BJ (cell line): ENCODE data around the gene MTCL3.

Experiments
- CTCF ChIA-PET: fragments of 350-600 bp; formaldehyde crosslinking; extraction: SDS; loops from one replicate; lab custom pipeline; 2021; ENCODE audit warnings: antibody characterized with exemption, inconsistent platforms; lab: Yijun Ruan, JAX
- POLR2A ChIA-PET: fragments of 300-600 bp; sonication (Branson Sonifier 250); formaldehyde crosslinking; extraction: SDS; loops from one replicate; lab custom pipeline; 2021; ENCODE audit warnings: antibody characterized with exemption; lab: Charles Lee
- DNase-seq: peaks from one replicate; pipeline ENCODE4 v3.0.0-alpha.2; 2011; ENCODE audit warnings: low read depth
- H3K27me3 ChIP-seq: 2 replicates; pipeline ENCODE4 v1.6.0; 2011; ENCODE audit warnings: low read length; ENCODE audit not compliant: control insufficient read depth, insufficient read depth
- H3K36me3 ChIP-seq: 2 replicates; pipeline ENCODE4 v1.5.1; 2011; ENCODE audit warnings: low read length; ENCODE audit not compliant: control insufficient read depth, insufficient read depth
- H3K4me3 ChIP-seq: 2 replicates; pipeline ENCODE4 v1.5.1; 2011; ENCODE audit warnings: low read depth, mild to moderate bottlenecking, control low read depth, low read length
- TF ChIP-seq, protein P1 (sequence below): IDR thresholded peaks from 2 replicates; pipeline ENCODE4 v1.5.1; 2011; ENCODE audit warnings: low read depth, mild to moderate bottlenecking, control low read depth, inconsistent platforms, low read length, moderate library complexity; ENCODE audit not compliant: insufficient read depth

MTCL3 gene

DNA sequence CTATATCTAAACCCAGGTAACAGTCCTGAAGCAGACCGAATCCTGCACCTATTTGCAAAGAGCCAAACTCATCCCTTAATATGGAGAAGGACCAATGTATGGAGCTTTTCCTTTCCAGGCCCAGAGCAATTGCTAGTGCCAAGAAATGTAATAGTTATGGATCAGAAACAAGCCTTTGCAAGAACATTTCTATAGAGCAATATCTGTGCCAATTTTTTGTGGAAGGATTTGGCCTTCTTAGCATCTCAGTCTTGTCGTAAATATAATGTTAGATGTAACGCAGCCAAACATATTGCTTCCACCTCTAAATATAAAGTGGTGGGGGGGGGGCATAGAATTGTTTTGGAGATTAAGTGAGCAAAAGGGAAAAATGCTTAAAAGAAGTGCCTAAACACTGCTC, 62.7 kb downstream of the MTCL3 start:
- H3K4me3 ChIP-seq, result no peak overlapping the region
- no peaks in the 10 kb centered on the region for H3K27me3 ChIP-seq
- no peaks in the 10 kb centered on the region for H3K36me3 ChIP-seq
- TF ChIP-seq, protein P1, sequence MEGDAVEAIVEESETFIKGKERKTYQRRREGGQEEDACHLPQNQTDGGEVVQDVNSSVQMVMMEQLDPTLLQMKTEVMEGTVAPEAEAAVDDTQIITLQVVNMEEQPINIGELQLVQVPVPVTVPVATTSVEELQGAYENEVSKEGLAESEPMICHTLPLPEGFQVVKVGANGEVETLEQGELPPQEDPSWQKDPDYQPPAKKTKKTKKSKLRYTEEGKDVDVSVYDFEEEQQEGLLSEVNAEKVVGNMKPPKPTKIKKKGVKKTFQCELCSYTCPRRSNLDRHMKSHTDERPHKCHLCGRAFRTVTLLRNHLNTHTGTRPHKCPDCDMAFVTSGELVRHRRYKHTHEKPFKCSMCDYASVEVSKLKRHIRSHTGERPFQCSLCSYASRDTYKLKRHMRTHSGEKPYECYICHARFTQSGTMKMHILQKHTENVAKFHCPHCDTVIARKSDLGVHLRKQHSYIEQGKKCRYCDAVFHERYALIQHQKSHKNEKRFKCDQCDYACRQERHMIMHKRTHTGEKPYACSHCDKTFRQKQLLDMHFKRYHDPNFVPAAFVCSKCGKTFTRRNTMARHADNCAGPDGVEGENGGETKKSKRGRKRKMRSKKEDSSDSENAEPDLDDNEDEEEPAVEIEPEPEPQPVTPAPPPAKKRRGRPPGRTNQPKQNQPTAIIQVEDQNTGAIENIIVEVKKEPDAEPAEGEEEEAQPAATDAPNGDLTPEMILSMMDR, result no peak
- ChIA-PET POLR2A (no interaction called here), CTCF (no interaction called here)
- DNase-seq, result no peak

DNA sequence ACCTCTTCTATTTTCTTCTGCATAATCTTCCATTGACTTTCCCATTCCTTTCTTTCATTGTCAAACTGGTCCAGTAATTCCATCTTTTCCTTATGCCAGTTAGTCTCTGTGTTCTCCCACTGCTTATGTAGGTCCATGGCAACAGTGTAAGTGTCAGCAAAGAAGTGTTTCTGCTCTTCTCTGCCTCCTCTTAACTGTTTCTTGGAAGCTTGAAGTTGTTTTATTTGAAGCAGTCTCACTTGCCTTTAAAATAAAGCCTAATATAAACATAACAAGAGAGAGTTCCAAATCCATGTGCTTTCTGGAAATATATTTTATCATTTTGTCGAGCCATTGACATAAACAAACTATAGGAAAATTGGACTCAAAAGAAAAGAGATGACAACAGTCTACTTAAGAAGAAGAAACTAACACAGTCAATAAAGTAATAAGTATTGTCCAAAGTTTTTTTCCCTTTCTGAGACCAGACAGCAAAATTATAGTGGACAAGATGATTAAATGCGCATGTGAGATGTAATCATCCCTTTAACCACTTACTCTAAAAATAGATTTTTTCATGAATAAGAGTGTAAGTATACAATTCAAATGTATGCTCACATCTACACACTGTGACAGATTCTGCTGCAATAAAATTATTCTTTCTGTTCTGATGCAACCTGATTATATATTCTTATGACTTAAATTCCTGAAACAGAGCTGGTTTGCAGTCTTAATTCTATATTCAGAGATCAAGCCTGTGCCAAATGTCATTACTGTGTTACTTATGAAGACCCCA, 65.1 kb downstream of the MTCL3 start:
- no peaks in the 10 kb centered on the region for H3K27me3 ChIP-seq
- ChIA-PET POLR2A (no interaction called here), CTCF (no interaction called here)
- DNase-seq, result no peak
- TF ChIP-seq, protein P1, result no peak
- no peak overlapping the region for H3K4me3 ChIP-seq
- no peaks in the 10 kb centered on the region for H3K36me3 ChIP-seq

DNA sequence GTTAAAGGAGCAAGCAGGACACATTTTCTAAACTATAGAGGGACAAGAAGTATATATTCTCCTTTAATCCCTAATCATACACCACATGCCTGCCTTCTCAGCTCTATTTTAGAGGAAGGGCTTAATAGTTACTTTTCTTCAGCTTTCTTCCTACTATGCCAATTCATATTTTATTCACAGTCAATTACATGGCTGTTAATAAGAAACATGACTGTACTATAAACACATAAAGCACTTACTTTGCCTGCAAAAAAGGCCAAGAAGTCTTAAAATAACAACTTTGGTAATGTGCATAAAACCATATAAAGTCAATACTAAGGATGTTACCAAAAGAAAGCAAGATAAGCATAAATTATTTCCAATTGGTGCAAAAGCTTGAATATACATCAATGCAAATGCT, 66.3 kb downstream of the MTCL3 start:
- CTCF ChIA-PET, result no interaction called here
- POLR2A ChIA-PET, result no interaction called here
- TF ChIP-seq, protein P1, result no peak
- Histone ChIP-seq H3K4me3 (no peak overlapping the region), H3K36me3 (no peaks in the 10 kb centered on the region), H3K27me3 (no peaks in the 10 kb centered on the region)
- no peak for DNase-seq

DNA sequence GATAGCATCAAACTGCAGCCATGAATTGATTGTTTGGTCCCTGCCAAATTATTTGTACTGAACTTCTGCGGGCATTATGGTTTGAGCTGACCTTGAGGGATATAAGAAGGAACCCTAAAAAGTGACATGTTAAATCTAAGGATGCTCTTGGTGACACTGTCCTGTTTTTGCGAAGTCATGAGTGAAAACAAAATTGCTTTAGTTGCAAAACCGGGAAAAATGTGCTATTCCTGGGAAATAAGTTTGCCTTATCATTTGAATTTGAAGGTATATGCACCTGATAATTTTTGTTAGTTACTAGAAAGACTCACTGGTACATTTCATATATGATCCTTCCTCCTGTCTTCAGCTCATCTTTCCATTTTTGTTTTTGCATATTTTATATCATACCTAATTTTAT, 67.7 kb downstream of the MTCL3 start:
- no peak for DNase-seq
- ChIA-PET POLR2A (no interaction called here), CTCF (no interaction called here)
- Histone ChIP-seq H3K36me3 (no peaks in the 10 kb centered on the region), H3K4me3 (no peak overlapping the region), H3K27me3 (no peaks in the 10 kb centered on the region)
- TF ChIP-seq, protein P1, result no peak

DNA sequence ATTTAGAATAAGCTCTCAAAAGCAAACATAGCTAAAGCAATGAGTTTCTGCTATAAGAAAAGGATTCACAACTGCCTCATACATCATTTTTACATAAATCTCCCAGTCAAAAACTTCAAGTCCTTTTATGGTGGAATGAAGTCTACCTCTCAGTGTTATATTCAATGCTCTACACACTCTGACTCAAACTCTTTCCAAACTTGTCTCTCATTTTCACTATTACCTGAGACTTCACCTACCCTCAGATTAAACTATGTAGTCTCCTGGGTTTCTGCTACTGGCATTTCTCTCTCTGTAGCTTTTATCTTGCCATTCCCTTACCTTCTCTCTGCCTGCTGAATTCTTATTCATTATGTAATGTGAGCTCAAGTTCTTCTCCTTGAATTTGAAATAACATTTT, 71.4 kb downstream of the MTCL3 start:
- no peak for DNase-seq
- ChIA-PET CTCF (no interaction called here), POLR2A (no interaction called here)
- Histone ChIP-seq H3K36me3 (no peaks in the 10 kb centered on the region), H3K4me3 (no peak overlapping the region), H3K27me3 (no peaks in the 10 kb centered on the region)
- TF ChIP-seq, protein P1, result no peak
